KMS-11 (cell line): ENCODE measurements around the gene RPS6KA2.

ENCODE experiments used
- H2AFZ ChIP-seq: fragments of 200-600 bp; sonication (generic); 2 replicates; pipeline ENCODE4 v1.6.1; 2016; ENCODE audit warnings: antibody characterized with exemption, mixed run types, low read depth
- H3K27ac ChIP-seq: fragments of 200-600 bp; sonication (generic); 2 replicates; pipeline ENCODE4 v1.6.1; 2016; ENCODE audit warnings: mild to moderate bottlenecking, mixed run types
- H3K27me3 ChIP-seq: fragments of 200-600 bp; sonication (generic); 2 replicates; pipeline ENCODE4 v1.6.1; 2017; ENCODE audit warnings: mild to moderate bottlenecking, low read depth, mixed run types, moderate library complexity; ENCODE audit not compliant: insufficient read depth
- H3K36me3 ChIP-seq: fragments of 200-600 bp; sonication (generic); 2 replicates; pipeline ENCODE4 v1.6.1; 2017; ENCODE audit warnings: mild to moderate bottlenecking, mixed run types; ENCODE audit not compliant: insufficient read depth
- H3K4me1 ChIP-seq: fragments of 200-600 bp; sonication (generic); 2 replicates; pipeline ENCODE4 v1.6.1; 2016; ENCODE audit warnings: mild to moderate bottlenecking, low read depth, mixed run types; ENCODE audit not compliant: poor library complexity, severe bottlenecking
- H3K4me2 ChIP-seq: fragments of 200-600 bp; sonication (generic); 2 replicates; pipeline ENCODE4 v1.7.0; 2016; ENCODE audit warnings: mild to moderate bottlenecking, mixed run types
- H3K4me3 ChIP-seq: fragments of 200-600 bp; sonication (generic); IDR thresholded peaks from 2 replicates; pipeline ENCODE4 v1.6.1; 2017; ENCODE audit warnings: low read depth, low read length, mixed read lengths; ENCODE audit not compliant: insufficient read depth
- H3K79me2 ChIP-seq: fragments of 200-600 bp; sonication (generic); 2 replicates; pipeline ENCODE4 v1.6.1; 2016; ENCODE audit warnings: low read depth, mixed run types; ENCODE audit not compliant: insufficient read depth
- H3K9ac ChIP-seq: fragments of 200-600 bp; sonication (generic); 2 replicates; pipeline ENCODE4 v1.6.1; 2016; ENCODE audit warnings: mild to moderate bottlenecking, mixed run types
- H4K20me1 ChIP-seq: fragments of 200-600 bp; sonication (generic); 2 replicates; pipeline ENCODE4 v1.6.1; 2016; ENCODE audit warnings: mild to moderate bottlenecking, mixed run types; ENCODE audit not compliant: insufficient read depth
- TF ChIP-seq, protein P1 (sequence below): fragments of 200-600 bp; sonication (generic); conservative IDR thresholded peaks from 2 replicates; pipeline ENCODE4 v1.6.1; 2017; ENCODE audit warnings: low read depth, mild to moderate bottlenecking, antibody characterized with exemption, low read length, moderate library complexity, mixed read lengths

Gene RPS6KA2

DNA sequence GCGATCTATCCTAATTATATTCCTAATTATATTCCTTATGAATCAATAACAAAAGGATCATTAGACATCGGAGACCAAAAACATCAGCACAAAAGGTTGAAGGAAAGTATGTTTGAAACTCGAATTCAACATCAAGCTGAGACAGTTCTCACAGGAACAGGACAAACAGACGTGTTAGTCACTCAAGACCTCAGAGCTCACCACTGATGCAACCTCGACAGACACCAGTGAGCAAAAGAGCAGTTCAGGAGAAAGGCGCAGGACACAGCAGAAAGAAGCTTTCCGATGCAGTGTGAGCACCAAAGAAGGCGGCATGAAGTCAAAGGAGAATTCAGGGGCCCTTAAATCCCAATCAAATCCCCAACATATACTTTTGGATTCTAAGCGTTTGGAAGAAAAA, 34.2 kb downstream of the RPS6KA2 start:
- no peak overlapping the region for H3K9ac ChIP-seq
- H3K4me1 ChIP-seq: no peaks in the 10 kb centered on the region
- H2AFZ ChIP-seq: no peak overlapping the region
- H3K27ac ChIP-seq: no peak overlapping the region
- H3K36me3 ChIP-seq: no peaks in the 10 kb centered on the region
- no peaks in the 10 kb centered on the region for H3K79me2 ChIP-seq
- H3K4me3 ChIP-seq: no peak overlapping the region
- TF ChIP-seq, protein P1, sequence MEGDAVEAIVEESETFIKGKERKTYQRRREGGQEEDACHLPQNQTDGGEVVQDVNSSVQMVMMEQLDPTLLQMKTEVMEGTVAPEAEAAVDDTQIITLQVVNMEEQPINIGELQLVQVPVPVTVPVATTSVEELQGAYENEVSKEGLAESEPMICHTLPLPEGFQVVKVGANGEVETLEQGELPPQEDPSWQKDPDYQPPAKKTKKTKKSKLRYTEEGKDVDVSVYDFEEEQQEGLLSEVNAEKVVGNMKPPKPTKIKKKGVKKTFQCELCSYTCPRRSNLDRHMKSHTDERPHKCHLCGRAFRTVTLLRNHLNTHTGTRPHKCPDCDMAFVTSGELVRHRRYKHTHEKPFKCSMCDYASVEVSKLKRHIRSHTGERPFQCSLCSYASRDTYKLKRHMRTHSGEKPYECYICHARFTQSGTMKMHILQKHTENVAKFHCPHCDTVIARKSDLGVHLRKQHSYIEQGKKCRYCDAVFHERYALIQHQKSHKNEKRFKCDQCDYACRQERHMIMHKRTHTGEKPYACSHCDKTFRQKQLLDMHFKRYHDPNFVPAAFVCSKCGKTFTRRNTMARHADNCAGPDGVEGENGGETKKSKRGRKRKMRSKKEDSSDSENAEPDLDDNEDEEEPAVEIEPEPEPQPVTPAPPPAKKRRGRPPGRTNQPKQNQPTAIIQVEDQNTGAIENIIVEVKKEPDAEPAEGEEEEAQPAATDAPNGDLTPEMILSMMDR: no peak
- no peaks in the 10 kb centered on the region for H3K27me3 ChIP-seq
- no peaks in the 10 kb centered on the region for H4K20me1 ChIP-seq
- no peak overlapping the region for H3K4me2 ChIP-seq

DNA sequence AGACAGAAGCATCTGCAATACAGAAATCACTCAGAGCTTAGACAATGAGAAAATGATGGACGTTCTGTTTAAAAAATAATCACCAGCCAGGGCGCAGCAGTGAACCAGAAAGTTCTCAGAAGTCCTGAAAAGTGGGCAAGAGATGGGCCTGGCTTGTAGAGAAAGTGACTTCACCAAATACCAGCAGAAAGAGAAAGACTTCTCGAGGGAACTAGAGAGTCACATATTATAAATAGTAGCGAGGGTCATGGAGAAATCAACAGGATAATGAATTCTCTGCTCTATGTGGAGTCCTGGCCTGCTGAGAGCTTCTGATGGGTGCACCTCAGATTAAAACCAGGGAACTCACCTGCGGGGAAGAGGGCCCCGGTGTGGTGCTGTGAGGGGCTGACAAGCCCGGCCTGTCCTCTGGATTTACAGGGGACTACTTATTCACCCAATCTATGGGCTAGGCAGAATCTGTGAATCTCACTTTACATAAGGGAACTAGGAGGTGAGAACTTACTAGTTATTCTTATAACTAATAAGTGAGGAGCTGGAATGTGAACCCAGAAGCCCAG, 35.0 kb downstream of the RPS6KA2 start:
- Histone ChIP-seq H3K4me2 (no peak overlapping the region), H3K79me2 (no peaks in the 10 kb centered on the region), H2AFZ (no peak overlapping the region), H3K27me3 (no peaks in the 10 kb centered on the region), H3K36me3 (no peaks in the 10 kb centered on the region), H3K27ac (no peak overlapping the region), H4K20me1 (no peaks in the 10 kb centered on the region), H3K4me1 (no peaks in the 10 kb centered on the region), H3K4me3 (no peak overlapping the region), H3K9ac (no peak overlapping the region)
- TF ChIP-seq, protein P1: no peak

DNA sequence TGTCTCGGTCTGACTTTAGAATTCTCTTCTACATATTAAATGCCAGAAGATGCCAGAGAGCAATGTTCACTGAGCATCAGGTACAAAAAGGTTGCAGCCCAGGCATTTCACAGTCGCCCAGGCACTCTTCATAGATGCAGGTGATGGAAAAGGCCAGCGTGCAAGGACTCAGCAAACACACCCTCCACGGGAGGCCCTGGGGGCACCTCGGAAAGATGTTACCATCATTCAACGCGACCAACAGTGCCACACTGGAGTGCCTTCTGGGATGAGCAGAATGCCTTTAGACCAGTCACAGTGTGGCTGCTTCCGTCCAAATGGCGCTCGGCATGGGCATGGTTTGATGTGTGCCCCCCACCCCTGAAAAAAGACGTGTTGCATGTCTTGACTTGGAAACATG, 36.0 kb downstream of the RPS6KA2 start:
- Histone ChIP-seq H2AFZ (no peak overlapping the region), H3K27me3 (no peaks in the 10 kb centered on the region), H3K4me2 (no peak overlapping the region), H3K27ac (no peak overlapping the region), H3K4me3 (no peak overlapping the region), H3K9ac (no peak overlapping the region), H3K36me3 (no peaks in the 10 kb centered on the region), H4K20me1 (no peaks in the 10 kb centered on the region), H3K79me2 (no peaks in the 10 kb centered on the region), H3K4me1 (no peaks in the 10 kb centered on the region)
- TF ChIP-seq, protein P1: no peak

DNA sequence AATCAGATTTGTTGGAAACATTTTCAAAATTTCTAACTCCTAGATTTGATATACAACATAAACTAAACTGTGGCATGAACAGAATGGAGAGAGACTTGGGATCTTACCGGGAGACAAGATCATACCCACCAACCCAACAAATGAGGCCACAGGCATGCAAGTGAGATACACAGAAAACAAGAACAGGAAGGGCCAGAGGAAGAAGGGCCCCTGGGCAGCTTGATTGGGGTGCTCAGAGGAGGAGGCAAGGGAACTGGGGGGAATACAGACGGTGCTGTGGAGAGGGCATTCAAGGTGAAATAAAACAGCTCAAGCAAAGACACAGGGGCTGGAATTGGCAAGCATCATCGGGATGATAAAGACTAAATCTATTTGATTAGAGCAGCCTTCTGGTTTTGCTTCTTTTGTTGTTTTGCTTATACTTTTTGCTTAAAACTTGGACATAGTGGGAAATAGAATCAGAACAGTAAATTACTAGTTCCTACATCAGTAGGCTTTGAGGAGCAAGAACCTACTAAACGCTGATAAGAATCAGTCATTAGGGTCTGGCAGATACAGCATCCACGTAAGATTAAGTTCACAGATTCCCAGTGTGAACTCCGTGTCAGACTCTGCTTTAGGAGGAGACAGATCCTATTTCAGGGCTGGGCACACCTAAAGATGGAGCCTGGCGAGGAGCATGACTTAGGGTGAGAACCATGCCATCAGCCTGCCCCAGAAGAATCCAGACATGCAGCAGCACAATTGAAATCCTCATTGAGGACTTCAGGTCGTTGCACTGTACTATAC, 37.1 kb downstream of the RPS6KA2 start:
- Histone ChIP-seq H3K9ac (no peak overlapping the region), H3K27me3 (no peaks in the 10 kb centered on the region), H3K36me3 (no peaks in the 10 kb centered on the region), H2AFZ (no peak overlapping the region), H3K4me3 (no peak overlapping the region), H3K79me2 (no peaks in the 10 kb centered on the region), H4K20me1 (no peaks in the 10 kb centered on the region), H3K4me1 (no peaks in the 10 kb centered on the region), H3K27ac (no peak overlapping the region), H3K4me2 (no peak overlapping the region)
- TF ChIP-seq, protein P1: no peak
